SU-DHL-6 (cell line): ENCODE data around the gene CFDP1.

Experiments used
- H2AFZ ChIP-seq: fragments of 200-600 bp; sonication (generic); 2 replicates; pipeline ENCODE4 v1.6.1; 2014; ENCODE audit warnings: low read depth, mild to moderate bottlenecking, moderate library complexity, mixed read lengths, antibody characterized with exemption, low read length; ENCODE audit not compliant: severe bottlenecking
- H3F3A ChIP-seq: fragments of 200-600 bp; shearing (Covaris generic); 2 replicates; pipeline ENCODE4 v1.6.0; 2016; ENCODE audit warnings: antibody characterized with exemption, mild to moderate bottlenecking; ENCODE audit not compliant: insufficient read depth
- H3K27ac ChIP-seq: fragments of 200-600 bp; sonication (generic); 2 replicates; pipeline ENCODE4 v1.5.1; 2016; ENCODE audit warnings: low read depth, mild to moderate bottlenecking, low read length, moderate library complexity, mixed read lengths
- H3K27me3 ChIP-seq: fragments of 200-600 bp; sonication (generic), shearing (Covaris generic); 2 replicates; pipeline ENCODE4 v1.6.0; 2014; ENCODE audit warnings: mild to moderate bottlenecking, low read length
- H3K36me3 ChIP-seq: fragments of 200-600 bp; sonication (generic); 2 replicates; pipeline ENCODE4 v1.6.1; 2014; ENCODE audit warnings: mild to moderate bottlenecking, low read length, mixed read lengths
- H3K4me2 ChIP-seq: fragments of 300-600, 200-600 bp; shearing (Covaris generic), sonication (generic); 2 replicates; pipeline ENCODE4 v1.6.0; 2014; ENCODE audit warnings: low read length, low read depth, mild to moderate bottlenecking; ENCODE audit not compliant: poor library complexity, severe bottlenecking
- H3K4me3 ChIP-seq: fragments of 200-600 bp; sonication (generic); 2 replicates; pipeline ENCODE4 v1.5.1; 2014; ENCODE audit warnings: antibody characterized with exemption, low read length, mild to moderate bottlenecking, mixed read lengths; ENCODE audit not compliant: insufficient read depth, poor library complexity, severe bottlenecking
- H3K79me2 ChIP-seq: fragments of 200-600 bp; sonication (generic); 2 replicates; pipeline ENCODE4 v1.6.1; 2014; ENCODE audit warnings: mild to moderate bottlenecking, low read length, moderate library complexity; ENCODE audit not compliant: insufficient read depth
- H3K9ac ChIP-seq: fragments of 200-600 bp; sonication (generic); 2 replicates; pipeline ENCODE4 v1.7.0; 2014; ENCODE audit warnings: mild to moderate bottlenecking, low read length
- H3K9me2 ChIP-seq: fragments of 200-600 bp; sonication (generic); replicated peaks from 2 replicates; pipeline ENCODE4 v1.6.1; 2014; ENCODE audit warnings: low read length; ENCODE audit not compliant: insufficient read depth
- H3K9me3 ChIP-seq: fragments of 200-600 bp; sonication (generic); 2 replicates; pipeline ENCODE4 v1.6.1; 2014; ENCODE audit warnings: low read length, mixed read lengths; ENCODE audit not compliant: insufficient read depth
- H4K20me1 ChIP-seq: fragments of 200-600 bp; sonication (generic); 2 replicates; pipeline ENCODE4 v1.6.1; 2014; ENCODE audit warnings: low read depth, mild to moderate bottlenecking, antibody characterized with exemption, low read length, moderate library complexity, mixed read lengths
- EZH2phosphoT487 ChIP-seq: fragments of 200-600 bp; sonication (generic), shearing (Covaris generic); conservative IDR thresholded peaks from 2 replicates; pipeline ENCODE4 v1.6.1; 2018; ENCODE audit warnings: mild to moderate bottlenecking, antibody characterized with exemption, low read length, moderate library complexity, mixed read lengths
- TF ChIP-seq, protein P1 (sequence below): fragments of 200-600 bp; sonication (generic); IDR thresholded peaks from one replicate; pipeline ENCODE4 v1.5.1; 2017; ENCODE audit warnings: antibody characterized with exemption, mild to moderate bottlenecking, low read length, moderate library complexity; ENCODE audit not compliant: insufficient read depth, poor library complexity, severe bottlenecking

The CFDP1 gene

DNA sequence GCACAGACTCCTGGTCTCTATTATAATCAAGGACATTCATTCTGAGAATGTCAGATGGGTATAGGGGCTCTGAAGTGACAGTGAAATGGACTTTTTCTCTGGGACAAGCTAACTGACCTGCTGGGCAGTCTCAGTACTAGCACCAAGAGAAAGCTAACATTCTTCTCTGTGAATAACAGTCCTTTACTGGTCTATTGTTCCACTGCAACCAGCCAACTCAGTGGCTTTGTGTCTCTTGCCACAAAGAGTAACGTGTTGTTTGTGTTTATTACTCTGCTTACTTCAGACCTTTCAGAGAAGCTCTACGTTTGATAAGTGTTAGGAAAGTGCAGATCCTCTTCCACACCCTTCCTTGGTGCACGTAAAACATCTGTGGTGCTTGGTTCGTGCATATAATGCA is 120.4 kb downstream of the CFDP1 start:
- no peaks in the 10 kb centered on the region for H3K9me2 ChIP-seq
- H3K4me3 ChIP-seq = no peak overlapping the region
- H3K9me3 ChIP-seq = no peaks in the 10 kb centered on the region
- H3K27me3 ChIP-seq = no peaks in the 10 kb centered on the region
- H3K27ac ChIP-seq = no peak overlapping the region
- H4K20me1 ChIP-seq = no peaks in the 10 kb centered on the region
- no peaks in the 10 kb centered on the region for H3F3A ChIP-seq
- H3K4me2 ChIP-seq = no peak overlapping the region
- H3K79me2 ChIP-seq = no peaks in the 10 kb centered on the region
- H2AFZ ChIP-seq = no peak overlapping the region
- H3K9ac ChIP-seq = no peak overlapping the region
- TF ChIP-seq EZH2phosphoT487 = no peak
- TF ChIP-seq, protein P1, sequence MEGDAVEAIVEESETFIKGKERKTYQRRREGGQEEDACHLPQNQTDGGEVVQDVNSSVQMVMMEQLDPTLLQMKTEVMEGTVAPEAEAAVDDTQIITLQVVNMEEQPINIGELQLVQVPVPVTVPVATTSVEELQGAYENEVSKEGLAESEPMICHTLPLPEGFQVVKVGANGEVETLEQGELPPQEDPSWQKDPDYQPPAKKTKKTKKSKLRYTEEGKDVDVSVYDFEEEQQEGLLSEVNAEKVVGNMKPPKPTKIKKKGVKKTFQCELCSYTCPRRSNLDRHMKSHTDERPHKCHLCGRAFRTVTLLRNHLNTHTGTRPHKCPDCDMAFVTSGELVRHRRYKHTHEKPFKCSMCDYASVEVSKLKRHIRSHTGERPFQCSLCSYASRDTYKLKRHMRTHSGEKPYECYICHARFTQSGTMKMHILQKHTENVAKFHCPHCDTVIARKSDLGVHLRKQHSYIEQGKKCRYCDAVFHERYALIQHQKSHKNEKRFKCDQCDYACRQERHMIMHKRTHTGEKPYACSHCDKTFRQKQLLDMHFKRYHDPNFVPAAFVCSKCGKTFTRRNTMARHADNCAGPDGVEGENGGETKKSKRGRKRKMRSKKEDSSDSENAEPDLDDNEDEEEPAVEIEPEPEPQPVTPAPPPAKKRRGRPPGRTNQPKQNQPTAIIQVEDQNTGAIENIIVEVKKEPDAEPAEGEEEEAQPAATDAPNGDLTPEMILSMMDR = no peak
- no peaks in the 10 kb centered on the region for H3K36me3 ChIP-seq

DNA sequence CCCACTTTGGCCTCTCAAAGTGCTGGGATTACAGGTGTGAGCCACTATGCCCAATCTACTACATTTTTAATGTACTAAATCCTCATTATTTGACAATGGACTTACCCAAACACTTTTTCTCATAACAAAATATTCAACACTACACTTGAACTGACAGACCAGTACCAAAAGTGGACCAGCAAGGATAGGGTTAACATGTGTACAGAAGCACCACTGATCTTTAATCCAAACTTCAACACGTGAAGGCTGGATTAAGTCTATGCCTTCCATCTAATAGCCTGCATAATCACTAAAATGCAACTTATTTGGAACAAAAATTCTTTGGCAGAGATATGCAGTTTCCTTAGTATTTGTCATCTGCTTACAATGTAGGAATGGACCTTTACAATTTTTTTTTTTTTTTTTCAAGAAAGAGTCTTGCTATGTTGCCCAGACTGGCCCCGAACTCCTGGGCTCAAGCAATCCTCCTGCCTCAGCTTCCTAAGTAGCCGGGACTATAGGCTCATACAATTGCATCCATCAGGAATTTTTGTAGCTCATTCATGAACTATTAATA is 121.8 kb downstream of the CFDP1 start:
- no peaks in the 10 kb centered on the region for H3K36me3 ChIP-seq
- no peaks in the 10 kb centered on the region for H4K20me1 ChIP-seq
- H2AFZ ChIP-seq = no peak overlapping the region
- no peak overlapping the region for H3K4me2 ChIP-seq
- H3F3A ChIP-seq = no peaks in the 10 kb centered on the region
- no peaks in the 10 kb centered on the region for H3K9me3 ChIP-seq
- H3K4me3 ChIP-seq = no peak overlapping the region
- TF ChIP-seq EZH2phosphoT487 = no peak
- TF ChIP-seq, protein P1 = no peak
- no peaks in the 10 kb centered on the region for H3K9me2 ChIP-seq
- no peak overlapping the region for H3K9ac ChIP-seq
- no peaks in the 10 kb centered on the region for H3K79me2 ChIP-seq
- H3K27me3 ChIP-seq = no peaks in the 10 kb centered on the region
- H3K27ac ChIP-seq = no peak overlapping the region

DNA sequence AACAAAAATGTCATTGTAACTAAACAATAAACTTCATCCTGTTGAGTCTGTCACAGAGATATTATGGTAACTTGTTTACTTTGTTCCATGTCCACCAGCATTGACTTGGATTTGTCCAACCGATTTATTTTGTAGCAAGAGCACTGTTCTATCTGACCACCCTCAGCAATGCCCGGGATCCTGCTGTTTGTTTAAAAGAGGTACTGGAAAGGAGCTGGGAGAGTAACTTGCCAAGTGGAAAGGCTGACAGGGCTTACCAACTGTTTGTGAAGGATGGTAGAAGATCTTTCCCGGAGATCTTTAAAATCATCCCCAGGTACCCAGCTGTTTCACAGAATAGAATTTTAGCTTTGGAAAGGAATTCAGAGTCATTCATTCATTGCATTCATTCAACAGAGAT is 122.8 kb downstream of the CFDP1 start:
- no peaks in the 10 kb centered on the region for H3K27me3 ChIP-seq
- H3F3A ChIP-seq = no peaks in the 10 kb centered on the region
- H3K79me2 ChIP-seq = no peaks in the 10 kb centered on the region
- no peaks in the 10 kb centered on the region for H3K9me3 ChIP-seq
- no peaks in the 10 kb centered on the region for H3K36me3 ChIP-seq
- no peak overlapping the region for H3K4me2 ChIP-seq
- no peak overlapping the region for H3K9ac ChIP-seq
- H3K4me3 ChIP-seq = no peak overlapping the region
- no peaks in the 10 kb centered on the region for H4K20me1 ChIP-seq
- TF ChIP-seq, protein P1 = no peak
- TF ChIP-seq EZH2phosphoT487 = no peak
- H3K9me2 ChIP-seq = no peaks in the 10 kb centered on the region
- no peak overlapping the region for H3K27ac ChIP-seq
- no peak overlapping the region for H2AFZ ChIP-seq
